Thymus (tissue), 11 donors: ENCODE data around the gene TTN. TPM values are rescaled to one million over a fixed set of nuclear protein-coding genes. Genes with fewer than 3 reads are reported as not detected.
A peak's percentile ranks its signal among the peaks of the same experiment; 100 is the strongest.

Experiments used
- DNase-seq, 9 donors: peaks; one replicate each; pipeline ENCODE4 v3.0.0-alpha.2; 2013; ENCODE audit warnings: low spot score in 9 of 9, low read depth in 6 of 9, missing footprints in 1 of 9
- H3K27ac ChIP-seq, 2 donors: one replicate each; pipeline ENCODE4 v1.5.1; 2013; ENCODE audit warnings: control low read depth in 1 of 2, low read depth in 1 of 2, low read length in 1 of 2, mild to moderate bottlenecking in 1 of 2, moderate library complexity in 1 of 2
- H3K27me3 ChIP-seq, 2 donors: one replicate each; pipeline ENCODE4 v1.5.1; 2013; ENCODE audit warnings: low read length in 1 of 2; ENCODE audit not compliant: control insufficient read depth in 2 of 2, insufficient read depth in 1 of 2
- H3K36me3 ChIP-seq, 2 donors: one replicate each; pipeline ENCODE4 v1.5.1; 2013; ENCODE audit warnings: low read length in 1 of 2, mild to moderate bottlenecking in 1 of 2, moderate library complexity in 1 of 2; ENCODE audit not compliant: control insufficient read depth in 2 of 2, insufficient read depth in 2 of 2
- H3K4me1 ChIP-seq, 2 donors: one replicate each; pipeline ENCODE4 v1.5.1; 2013; ENCODE audit warnings: low read length in 2 of 2; ENCODE audit not compliant: control insufficient read depth in 2 of 2, insufficient read depth in 2 of 2
- H3K4me3 ChIP-seq, 2 donors: one replicate each; pipeline ENCODE4 v1.5.1; 2013; ENCODE audit warnings: low read length in 2 of 2, control low read depth in 1 of 2, mild to moderate bottlenecking in 1 of 2
- H3K9me3 ChIP-seq, 2 donors: one replicate each; pipeline ENCODE4 v1.5.1; 2013; ENCODE audit warnings: low read length in 1 of 2, mild to moderate bottlenecking in 1 of 2; ENCODE audit not compliant: control insufficient read depth in 2 of 2, insufficient read depth in 1 of 2
- WGBS: extraction: QIAGEN DNeasy Blood & Tissue Kit; methylation state at CpG from one replicate; pipeline ENCODE4 v1.1.7; 2013; 5-methylcytosine and 5-hydroxymethylcytosine counted together
- polyA plus RNA-seq: library from polyadenylated mRNA; stranded (reverse); fragments of 200-250 nt; gene quantifications from one replicate; pipeline ENCODE4 v1.2.3, GENCODE V29; 2013
- total RNA-seq: library from RNA; stranded (reverse); fragments of 120-200 nt; gene quantifications from one replicate; pipeline ENCODE4 v1.2.4, GENCODE V29; 2013
- donor health status: healthy.

TTN gene
- total and polyA plus RNA-seq, 2 donors: 1.1 to 5.4 TPM

DNA sequence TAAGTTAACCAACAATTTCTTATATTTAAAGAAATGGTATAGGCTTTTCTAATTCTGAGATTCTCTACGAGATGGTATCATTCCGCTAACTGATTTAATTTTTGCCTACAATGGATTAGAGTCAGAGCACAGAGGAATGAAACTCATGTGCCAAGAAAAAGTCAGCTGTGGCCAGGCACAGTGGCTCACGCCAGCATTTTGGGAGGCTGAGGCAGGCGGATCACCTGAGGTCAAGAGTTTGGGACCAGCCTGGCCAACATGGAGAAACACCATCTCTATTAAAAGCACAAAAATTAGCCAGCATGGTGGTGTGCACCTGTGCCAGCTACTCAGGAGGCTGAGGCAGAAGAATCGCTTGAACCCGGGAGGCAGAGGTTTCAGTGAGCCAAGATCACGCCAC is 17.0 kb upstream of the TTN start:
- no peak for DNase-seq
- WGBS: 96% methylated on average over 7 of the region's 7 CpGs
- Histone ChIP-seq H3K4me3 (no peak overlapping the region), H3K27me3 (no peaks in the 10 kb centered on the region), H3K9me3 (no peaks in the 10 kb centered on the region), H3K36me3 (no peaks in the 10 kb centered on the region), H3K27ac (no peak overlapping the region), H3K4me1 (peaks cover 0 to 3% of the 10 kb centered on the region in 2 donors)

DNA sequence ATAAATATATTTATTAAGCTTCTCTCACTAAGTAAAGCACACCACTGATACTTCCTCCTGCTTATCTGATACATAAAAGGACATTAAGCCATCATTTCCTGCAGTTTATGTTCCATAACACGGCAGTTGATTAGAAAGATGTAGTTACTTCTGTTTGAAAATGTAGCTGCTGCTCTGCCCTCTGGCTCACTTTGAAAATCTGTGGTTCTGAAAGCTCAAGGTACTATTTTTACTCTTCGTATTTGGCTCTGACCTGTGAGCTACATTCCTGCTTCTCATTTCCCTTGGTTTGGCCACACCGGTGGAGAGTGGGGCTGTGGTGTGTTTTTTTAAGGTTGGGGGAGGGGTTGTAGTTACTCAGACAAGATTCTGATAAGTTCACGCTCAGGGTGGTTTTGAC is 12.8 kb upstream of the TTN start:
- 8% methylated on average over 4 of the region's 4 CpGs for WGBS
- no peaks in the 10 kb centered on the region for H3K9me3 ChIP-seq
- DNase-seq: peak in 3 of 9 donors; percentile 11 to 36 (median 11)
- peaks cover 0 to 3% of the 10 kb centered on the region in 2 donors for H3K4me1 ChIP-seq
- H3K27me3 ChIP-seq: no peaks in the 10 kb centered on the region
- H3K36me3 ChIP-seq: no peaks in the 10 kb centered on the region
- no peak overlapping the region for H3K27ac ChIP-seq
- H3K4me3 ChIP-seq: no peak overlapping the region

DNA sequence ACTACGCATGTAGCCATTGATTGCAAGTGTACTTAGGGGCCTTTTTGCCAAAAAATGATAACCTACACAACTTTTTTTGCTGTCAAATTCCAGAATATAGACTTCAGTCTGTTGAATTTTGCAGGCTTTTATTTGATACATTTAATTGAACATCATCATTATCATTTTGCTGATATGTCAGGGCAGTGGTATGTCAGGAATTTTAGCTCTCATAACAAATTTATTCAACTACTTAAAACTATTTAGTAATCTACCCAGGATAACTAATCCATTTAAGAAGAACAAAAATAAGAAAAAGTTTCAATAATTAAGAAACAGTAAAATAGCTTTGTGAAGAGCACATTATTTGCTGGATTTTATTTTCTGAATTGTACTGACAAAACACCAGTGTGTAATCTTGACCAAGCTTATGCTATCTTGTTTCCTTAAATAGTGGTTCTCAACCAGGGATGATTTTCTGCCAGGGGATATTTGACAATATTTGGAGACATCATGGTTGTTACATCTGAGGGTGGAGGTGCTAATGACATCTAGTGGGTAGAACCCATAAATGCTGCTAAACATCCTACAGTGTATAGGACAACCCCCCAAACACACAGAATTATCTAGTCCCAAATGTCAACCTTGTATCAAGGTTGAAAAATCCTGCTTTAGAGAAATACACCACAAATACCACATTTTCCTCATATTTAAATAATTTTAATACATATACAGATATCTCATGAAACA is 12.1 kb upstream of the TTN start:
- DNase-seq: peak in 1 of 9 donors; percentile 16
- Histone ChIP-seq H3K4me3 (no peak overlapping the region), H3K4me1 (peaks cover 0 to 3% of the 10 kb centered on the region in 2 donors), H3K9me3 (no peaks in the 10 kb centered on the region), H3K27ac (no peak overlapping the region), H3K36me3 (no peaks in the 10 kb centered on the region), H3K27me3 (no peaks in the 10 kb centered on the region)
- WGBS: 99% methylated on average over 1 of the region's 1 CpG

DNA sequence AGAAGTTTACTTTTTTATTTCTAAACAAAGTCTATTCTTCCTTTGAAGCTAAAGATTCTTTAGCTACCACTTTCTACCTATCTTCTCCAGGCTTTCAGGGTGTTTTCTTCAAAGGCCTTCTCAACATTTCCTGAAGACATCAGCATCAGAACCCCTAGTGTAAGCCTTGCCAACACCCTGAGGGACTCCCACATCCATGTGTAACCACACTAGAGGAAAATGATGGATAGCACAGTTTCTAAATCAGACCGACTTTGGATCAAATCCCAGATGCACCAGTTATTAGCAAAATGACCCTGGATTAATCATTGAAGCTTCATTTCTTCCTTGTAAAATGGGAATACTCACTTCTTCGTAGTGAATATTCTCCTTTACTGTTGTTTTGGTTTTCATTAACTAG is 4.7 kb upstream of the TTN start:
- DNase-seq: no peak
- H3K27ac ChIP-seq: no peak overlapping the region
- 97% methylated on average over 2 of the region's 2 CpGs for WGBS
- H3K9me3 ChIP-seq: no peaks in the 10 kb centered on the region
- no peaks in the 10 kb centered on the region for H3K27me3 ChIP-seq
- no peaks in the 10 kb centered on the region for H3K36me3 ChIP-seq
- no peaks in the 10 kb centered on the region for H3K4me1 ChIP-seq
- no peak overlapping the region for H3K4me3 ChIP-seq

DNA sequence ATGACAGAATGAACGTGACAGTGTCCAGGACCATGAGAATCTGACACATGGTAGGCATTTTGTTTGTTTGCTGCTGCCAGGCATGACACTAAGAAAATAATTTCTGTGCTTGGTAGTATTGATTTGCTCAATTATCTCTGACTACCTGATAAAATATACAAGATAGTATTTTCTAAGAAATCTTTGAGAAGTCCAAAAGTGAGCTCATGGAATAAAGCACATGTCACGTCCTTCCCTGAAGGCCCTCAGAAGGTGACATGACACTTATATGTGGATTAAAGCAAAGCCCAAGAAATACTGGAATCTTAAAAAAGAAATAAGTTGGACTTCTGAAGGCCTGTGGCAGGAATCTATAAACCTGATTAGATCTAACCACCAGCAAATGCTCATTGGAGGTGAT is 3.8 kb upstream of the TTN start:
- H3K4me3 ChIP-seq: no peak overlapping the region

DNA sequence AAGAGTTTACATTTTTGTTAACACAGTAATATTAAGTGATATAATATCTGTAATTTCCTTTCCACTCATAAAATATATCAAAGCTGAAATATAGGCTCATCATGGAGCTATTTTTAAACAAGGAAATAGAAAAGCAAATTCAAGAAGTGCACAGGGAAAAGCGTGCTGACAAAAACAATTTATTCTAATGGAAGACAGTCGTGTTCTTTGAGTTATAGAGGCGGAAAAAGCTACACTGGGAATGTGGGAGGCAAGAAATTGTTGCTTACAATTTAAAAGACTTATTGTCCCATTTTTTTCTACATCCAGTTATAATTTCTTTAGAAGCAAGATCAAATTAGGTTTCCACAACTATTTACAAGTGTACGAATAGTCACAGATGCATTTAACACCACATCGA is 3.2 kb upstream of the TTN start:
- WGBS: 98% methylated on average over 5 of the region's 5 CpGs

More for the DNA sequence above, 3.8 kb upstream of the TTN start:
- DNase-seq: no peak
- Histone ChIP-seq H3K4me1 (no peaks in the 10 kb centered on the region), H3K27ac (no peak overlapping the region), H3K27me3 (no peaks in the 10 kb centered on the region), H3K36me3 (no peaks in the 10 kb centered on the region), H3K9me3 (no peaks in the 10 kb centered on the region)
- 96% methylated on average over 2 of the region's 2 CpGs for WGBS

DNA sequence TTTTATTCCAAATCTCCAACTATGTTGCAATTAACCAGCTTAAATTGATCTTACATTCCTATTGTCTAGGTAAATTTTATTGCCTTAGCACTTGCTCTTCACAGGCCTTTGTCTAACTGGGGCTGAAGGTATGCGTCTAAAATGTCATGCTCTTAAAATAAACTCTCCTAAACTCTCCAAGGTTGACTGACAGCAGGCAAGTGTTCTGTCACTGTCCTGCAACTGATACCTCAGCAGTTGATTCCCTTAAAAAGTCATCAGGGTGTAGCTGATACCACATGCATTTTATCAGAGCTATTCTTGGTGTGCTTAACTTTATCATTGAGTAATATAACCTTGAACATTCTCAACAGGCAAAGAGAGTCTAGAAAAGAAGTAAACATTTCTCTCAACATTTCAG is 680 bp downstream of the TTN start:
- Histone ChIP-seq H3K4me1 (no peaks in the 10 kb centered on the region), H3K27ac (no peak overlapping the region), H3K36me3 (no peaks in the 10 kb centered on the region), H3K9me3 (no peaks in the 10 kb centered on the region), H3K27me3 (no peaks in the 10 kb centered on the region), H3K4me3 (no peak overlapping the region)
- 96% methylated on average over 1 of the region's 1 CpG for WGBS
- DNase-seq: no peak

More for the DNA sequence above, 3.2 kb upstream of the TTN start:
- Histone ChIP-seq H3K9me3 (no peaks in the 10 kb centered on the region), H3K4me3 (no peak overlapping the region), H3K27me3 (no peaks in the 10 kb centered on the region), H3K36me3 (no peaks in the 10 kb centered on the region), H3K4me1 (no peaks in the 10 kb centered on the region), H3K27ac (no peak overlapping the region)
- no peak for DNase-seq

DNA sequence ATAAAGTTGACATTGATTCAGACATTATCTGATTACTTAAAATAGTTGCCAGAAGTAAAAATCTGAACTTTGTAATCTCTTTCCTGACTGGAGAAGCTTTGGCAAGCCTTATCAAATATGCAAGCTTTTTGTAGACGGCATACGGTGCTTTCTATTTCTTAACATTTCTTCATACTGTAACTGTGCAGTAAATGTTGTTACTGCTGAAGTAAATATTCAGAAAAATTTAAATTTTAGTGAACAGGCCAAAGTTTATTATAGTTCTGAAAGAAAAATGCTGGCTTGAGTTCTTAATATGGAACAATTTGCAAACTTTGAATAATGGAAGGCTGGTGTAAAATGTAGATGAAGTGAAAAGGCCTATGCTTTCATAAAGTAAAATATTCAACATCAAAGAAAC is 1.8 kb downstream of the TTN start:
- no peak for DNase-seq
- no peaks in the 10 kb centered on the region for H3K4me1 ChIP-seq
- H3K27ac ChIP-seq: no peak overlapping the region
- H3K36me3 ChIP-seq: no peaks in the 10 kb centered on the region
- no peak overlapping the region for H3K4me3 ChIP-seq
- 96% methylated on average over 2 of the region's 2 CpGs for WGBS
- no peaks in the 10 kb centered on the region for H3K27me3 ChIP-seq
- no peaks in the 10 kb centered on the region for H3K9me3 ChIP-seq

DNA sequence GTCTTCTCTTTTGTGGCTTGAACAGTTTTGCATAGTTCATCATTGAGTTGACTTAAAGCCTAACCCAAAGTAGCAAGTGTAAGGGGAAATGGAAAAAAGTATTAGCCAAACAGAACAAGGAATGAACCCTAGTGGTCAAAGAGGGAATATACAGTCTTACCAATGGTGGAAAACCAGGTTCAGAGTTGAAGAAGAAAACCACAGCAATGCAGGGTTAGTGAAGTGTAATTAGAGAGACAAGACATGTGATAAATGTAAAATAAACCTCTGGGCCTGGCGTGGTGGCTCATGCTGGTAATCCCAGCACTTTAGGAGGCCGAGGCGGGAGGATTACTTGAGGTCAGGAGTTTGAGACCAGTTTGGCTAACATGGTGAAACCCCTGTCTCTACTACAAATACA is 2.4 kb downstream of the TTN start:
- Histone ChIP-seq H3K27me3 (no peaks in the 10 kb centered on the region), H3K4me1 (no peaks in the 10 kb centered on the region), H3K36me3 (no peaks in the 10 kb centered on the region), H3K27ac (no peak overlapping the region), H3K4me3 (no peak overlapping the region), H3K9me3 (no peaks in the 10 kb centered on the region)
- peak in 1 of 9 donors; percentile 22 for DNase-seq
- 98% methylated on average over 3 of the region's 3 CpGs for WGBS
